Sigmoid colon (tissue), 4 donors: Measurements from ENCODE around the gene ATF5.

Experiments
- CTCF ChIP-seq, 4 experiments: fragments of 450-650 bp in 3 of 4; fragments of 200-600 bp in 1 of 4; IDR thresholded peaks; one replicate each; pipeline ENCODE4 v1.5.1; 2016 to 2019; ENCODE audit warnings: antibody characterized with exemption in 4 of 4, mild to moderate bottlenecking in 3 of 4, moderate library complexity in 2 of 4
- EP300 ChIP-seq, 4 donors: sonication (generic); formaldehyde crosslinking; IDR thresholded peaks; one replicate each; pipeline ENCODE4 v1.6.1; 2017; ENCODE audit warnings: antibody characterized with exemption in 4 of 4
- POLR2A ChIP-seq, 2 donors: fragments of 450-650 bp; IDR thresholded peaks; one replicate each; pipeline ENCODE4 v1.6.1; 2016; ENCODE audit warnings: antibody characterized with exemption in 2 of 2, mild to moderate bottlenecking in 2 of 2, moderate library complexity in 2 of 2
- POLR2AphosphoS5 ChIP-seq, 4 donors: sonication (generic); formaldehyde crosslinking; IDR thresholded peaks; one replicate each; pipeline ENCODE4 v1.6.1; 2017; ENCODE audit warnings: antibody characterized with exemption in 4 of 4

DNA sequence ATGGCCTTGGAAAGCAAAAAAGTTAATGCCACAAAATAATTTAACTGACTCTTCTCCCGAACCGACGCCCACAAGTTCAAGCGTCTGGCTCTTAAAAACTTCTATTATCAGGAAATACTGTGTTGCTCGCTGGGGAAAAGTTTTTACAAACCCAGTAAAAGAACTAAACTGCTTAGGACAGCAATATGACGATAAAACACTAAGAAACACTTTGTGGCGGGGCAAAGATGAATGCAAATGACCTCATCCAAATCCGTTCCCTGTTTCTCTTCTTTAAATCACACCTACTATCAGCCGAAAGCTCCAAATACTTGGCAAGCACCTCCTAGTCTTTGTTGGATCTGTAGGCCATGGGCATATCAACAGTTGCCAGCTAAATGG lies 27.1 kb downstream of the ATF5 start:
- no peak for TF ChIP-seq POLR2A (IDR thresholded peaks at IDR 0.05)
- TF ChIP-seq CTCF (IDR thresholded peaks at IDR 0.05): no peak
- TF ChIP-seq POLR2AphosphoS5 (IDR thresholded peaks at IDR 0.05): no peak
- no peak for TF ChIP-seq EP300 (IDR thresholded peaks at IDR 0.05)
